GM18519 (cell line): ENCODE data around the gene SLC35A2.
A peak's percentile ranks its signal among the peaks of the same experiment; 100 is the strongest.

Source experiments
- ATAC-seq: cut with Tn5 transposase; IDR thresholded peaks from one replicate; pipeline ENCODE4 v1.9.1; 2021; ENCODE audit warnings: mild to moderate bottlenecking, moderate library complexity; ENCODE audit not compliant: unreplicated experiment, low FRiP score

Gene SLC35A2

GRCh38 chrX:48911412-48912182, at the start of gene SLC35A2:
Gene SLC35A2, minus strand, starts transcription at chrX:48911646. Its CDS starts 10 bp downstream, at chrX:48911636.
- ATAC-seq = no peak

DNA sequence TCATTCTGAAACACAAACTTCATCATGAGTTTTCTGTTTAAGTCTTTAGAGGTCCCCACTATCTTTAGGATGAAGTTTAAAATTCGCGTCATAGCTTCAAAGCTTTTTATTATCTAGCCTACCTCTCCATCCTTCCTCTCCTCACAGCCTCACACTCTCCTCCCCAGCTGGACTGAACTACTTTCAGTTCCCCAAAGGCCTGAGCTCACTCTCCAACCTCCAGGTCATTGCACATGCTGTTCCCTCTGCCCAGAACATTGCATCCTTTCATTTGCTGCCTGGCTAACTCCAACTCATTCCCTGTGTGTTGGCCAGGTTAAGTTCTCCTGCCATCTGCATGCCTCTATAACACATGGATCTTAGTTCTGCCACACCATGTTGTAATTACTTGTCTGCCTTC, 48.8 kb upstream of the SLC35A2 start:
- no peak for ATAC-seq

- ATAC-seq = no peak
Observed at GRCh38 chrX:48958635-48959094, 47.2 kb upstream of the SLC35A2 start.

GRCh38 chrX:48957827-48958634, 46.6 kb upstream of the SLC35A2 start:
- ATAC-seq = peak; percentile 78

DNA sequence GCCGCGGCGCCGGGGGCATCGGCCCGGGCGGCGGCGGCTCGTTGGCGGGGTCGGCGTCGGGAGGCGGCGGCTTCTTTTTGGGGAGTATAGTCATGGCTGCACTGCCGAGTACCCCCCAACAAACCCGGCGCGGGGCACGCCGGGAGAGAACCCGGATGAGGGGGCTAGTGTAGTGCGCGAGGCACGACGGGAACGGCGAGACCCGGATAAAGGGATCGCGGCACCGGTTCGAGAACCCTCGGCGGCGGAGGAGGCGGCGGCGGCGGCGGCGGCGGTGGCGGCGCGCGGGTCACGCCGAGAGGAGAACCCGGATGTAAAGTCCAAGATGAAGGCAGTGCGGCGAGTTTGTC, 46.0 kb upstream of the SLC35A2 start, which contains the start of gene OTUD5:
OTUD5 (minus strand) TSS at position 131 of the 350 bp plus-strand sequence; CDS start at position 94, 37 bp downstream.
- no peak for ATAC-seq

GRCh38 chrX:48956728-48957414, 45.4 kb upstream of the SLC35A2 start:
- ATAC-seq = no peak

- ATAC-seq = no peak
Observed at GRCh38 chrX:48948589-48948988, 37.1 kb upstream of the SLC35A2 start.

- ATAC-seq = no peak
Observed at GRCh38 chrX:48945517-48946348, 34.3 kb upstream of the SLC35A2 start.

DNA sequence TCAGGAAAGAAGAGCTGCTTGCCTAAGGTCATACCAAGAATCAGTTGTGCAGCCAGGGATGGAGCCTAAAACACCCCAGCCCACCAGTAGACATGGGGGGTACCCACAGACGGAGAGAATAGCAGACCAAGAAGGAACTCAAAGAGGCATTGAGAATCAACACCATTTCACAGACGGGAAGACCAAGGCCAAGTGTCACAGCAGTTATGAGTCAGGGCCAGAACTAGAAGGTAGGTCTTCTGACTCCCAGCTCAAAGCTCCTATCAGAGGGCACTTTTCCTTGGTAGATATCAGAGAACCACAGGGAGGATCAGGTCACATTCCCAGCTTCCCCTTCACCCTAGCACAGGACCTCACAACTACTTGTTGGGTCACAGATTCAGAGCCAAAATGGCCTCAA, 31.4 kb upstream of the SLC35A2 start:
- ATAC-seq = no peak

DNA sequence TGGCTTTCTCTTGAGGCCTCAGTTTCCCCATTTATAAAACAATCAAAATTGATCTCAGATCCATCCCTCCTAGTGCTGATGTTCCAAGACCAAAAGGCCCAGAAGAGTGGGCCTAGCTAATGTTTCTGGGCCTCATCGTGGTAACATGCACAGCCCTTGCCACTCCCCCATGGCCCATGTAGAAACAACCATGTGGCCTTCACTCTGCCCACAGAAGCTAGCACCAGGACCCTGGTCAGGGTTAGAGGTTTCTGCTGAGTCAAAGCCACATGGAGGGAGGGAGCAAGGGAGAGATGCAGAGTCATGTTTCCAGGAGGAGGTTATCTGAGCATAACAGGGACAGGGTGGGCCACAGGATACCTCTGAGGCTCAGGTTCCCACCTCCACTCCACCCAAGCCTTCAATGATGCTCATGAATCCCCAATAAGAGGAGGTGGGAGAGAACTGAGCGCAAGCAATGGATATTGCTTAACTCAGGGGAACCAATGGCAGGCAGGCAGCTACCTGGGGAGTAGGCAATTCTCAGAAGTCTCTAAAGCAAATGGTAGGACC, 29.0 kb upstream of the SLC35A2 start:
- no peak for ATAC-seq

GRCh38 chrX:48939524-48940228, 28.2 kb upstream of the SLC35A2 start:
- no peak for ATAC-seq

DNA sequence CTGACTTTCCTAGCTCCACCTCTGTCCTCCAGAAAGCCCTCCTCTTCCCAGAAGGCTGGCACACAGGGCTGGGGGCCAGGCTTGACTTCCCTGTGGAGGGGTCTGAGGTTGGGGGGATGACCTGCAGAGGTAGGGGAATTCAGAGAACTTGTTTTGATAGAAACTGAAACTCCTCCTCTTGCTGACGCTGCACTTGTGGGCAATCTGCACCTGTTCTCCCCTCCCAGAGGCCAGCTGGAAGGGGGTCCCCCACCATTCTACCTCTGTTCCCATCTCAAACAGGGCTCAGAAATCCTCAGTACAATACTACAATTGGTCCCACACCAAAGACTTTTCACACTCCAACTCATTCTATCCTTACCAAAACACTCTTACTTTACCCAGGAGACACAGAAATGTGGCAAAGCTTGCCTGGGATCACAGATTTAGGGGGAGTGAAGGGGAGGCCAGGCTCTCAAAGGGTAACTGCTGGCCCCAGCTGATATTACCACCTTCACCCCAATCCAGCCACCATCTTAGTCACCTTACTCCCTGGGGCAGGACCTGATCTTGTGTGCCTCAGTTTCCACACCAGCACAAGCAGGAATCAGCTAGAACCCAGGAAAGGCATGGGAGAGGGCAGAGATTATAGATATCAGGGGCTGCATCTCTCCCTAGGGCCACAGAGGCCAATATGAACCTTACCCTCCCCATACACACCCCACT, 27.4 kb upstream of the SLC35A2 start:
- ATAC-seq = peak; percentile 45

- no peak for ATAC-seq
Observed at GRCh38 chrX:48937054-48937907, 25.8 kb upstream of the SLC35A2 start.

- ATAC-seq = no peak
Observed at GRCh38 chrX:48936429-48937053, 25.1 kb upstream of the SLC35A2 start.

GRCh38 chrX:48935301-48935670, 23.8 kb upstream of the SLC35A2 start:
- ATAC-seq = no peak

DNA sequence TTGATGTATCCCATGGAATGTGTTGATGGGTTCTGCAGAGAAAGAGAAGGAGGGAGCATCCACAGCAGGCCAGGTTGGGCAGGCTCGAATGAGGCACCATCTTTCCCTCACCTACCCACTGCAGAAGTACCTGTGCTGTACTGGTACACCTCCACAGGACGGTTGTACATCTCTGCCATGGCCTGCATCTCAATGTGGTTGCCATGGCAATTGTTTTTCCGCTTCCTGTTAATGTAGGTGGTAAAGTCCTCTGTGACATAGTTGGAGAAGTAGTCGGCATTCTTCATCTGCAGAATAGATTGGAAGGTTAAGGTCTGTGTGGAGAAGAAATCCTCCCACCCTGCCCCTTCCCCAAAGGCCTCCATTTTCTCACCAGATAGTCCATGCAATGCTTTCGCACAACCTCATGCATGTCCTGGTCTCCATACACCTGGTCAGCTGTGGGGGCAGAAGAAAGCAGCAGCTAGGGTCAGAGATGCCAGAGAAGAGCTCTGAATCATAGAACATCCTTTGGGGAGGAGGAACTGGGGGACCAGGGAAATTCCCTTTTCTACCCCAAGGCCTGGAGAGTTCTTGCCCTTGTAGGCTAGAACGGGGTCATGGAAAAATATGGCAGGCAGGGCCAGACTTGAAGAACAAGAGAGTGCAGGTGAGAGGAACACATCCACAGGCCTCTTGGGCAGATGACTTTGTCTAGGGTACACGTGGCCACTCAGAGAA, 23.3 kb upstream of the SLC35A2 start:
- no peak for ATAC-seq

DNA sequence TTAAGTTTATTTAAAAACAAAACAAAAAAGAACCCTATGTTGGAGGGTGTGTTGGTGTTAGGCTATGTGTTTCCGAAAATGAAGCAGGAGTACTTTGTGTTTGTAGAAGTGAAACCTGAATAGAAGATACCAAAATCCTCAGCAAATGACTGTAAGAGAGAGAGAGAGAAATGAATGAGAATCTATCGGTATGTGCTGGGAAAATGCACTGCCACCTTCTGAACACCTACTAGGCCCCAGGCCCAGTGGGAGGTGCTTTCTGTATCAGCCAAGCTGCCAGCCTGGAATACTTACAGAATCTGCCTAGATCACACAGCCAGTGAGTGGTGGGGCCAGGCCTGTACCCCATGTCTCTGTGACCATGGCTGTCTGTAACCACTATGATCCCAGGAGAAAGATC, 22.3 kb upstream of the SLC35A2 start:
- ATAC-seq = no peak
